GM18861 (cell line): ENCODE results near the gene NRXN3.

ENCODE experiments used
- ATAC-seq: cut with Tn5 transposase; IDR thresholded peaks from one replicate; pipeline ENCODE4 v1.9.1; 2021; ENCODE audit not compliant: unreplicated experiment

Gene NRXN3

DNA sequence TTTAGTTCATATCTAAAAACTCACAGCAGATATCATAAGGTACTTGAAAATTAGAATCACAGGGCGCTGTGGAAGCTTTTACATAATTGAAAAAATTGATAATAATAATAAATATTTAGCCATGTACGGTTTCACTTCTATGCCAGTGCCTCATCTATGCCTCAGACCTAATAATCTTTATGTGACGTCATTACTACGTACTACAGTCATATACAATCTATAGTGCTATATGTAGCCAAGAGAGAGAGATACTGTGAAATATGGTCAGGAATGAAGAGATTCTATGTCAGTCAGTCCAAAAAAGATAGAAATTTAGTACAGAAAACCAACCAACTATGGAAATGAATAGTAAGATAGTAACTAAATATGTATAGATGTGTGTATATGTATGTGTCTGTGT, 1010.5 kb downstream of the NRXN3 start:
- ATAC-seq, result no peak

DNA sequence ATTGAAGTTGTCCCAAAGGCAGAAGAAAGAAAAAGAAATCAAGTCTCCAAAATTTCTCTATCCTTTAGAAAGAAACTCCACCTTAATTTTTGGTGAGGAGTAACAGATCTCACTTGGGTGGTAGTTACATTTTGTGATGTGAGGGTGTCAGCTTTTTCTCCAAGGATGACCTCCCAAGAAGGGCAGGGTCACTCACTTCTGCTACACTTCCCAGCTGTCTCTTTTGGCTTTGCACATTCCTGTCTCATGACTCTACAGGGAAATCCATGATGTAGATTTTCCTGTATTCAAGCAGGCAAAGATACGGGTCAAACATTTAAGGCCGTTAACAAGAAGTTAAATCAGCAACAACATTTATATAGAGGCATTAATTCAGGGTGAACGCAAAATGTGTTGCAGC, 1016.4 kb downstream of the NRXN3 start:
- no peak for ATAC-seq

DNA sequence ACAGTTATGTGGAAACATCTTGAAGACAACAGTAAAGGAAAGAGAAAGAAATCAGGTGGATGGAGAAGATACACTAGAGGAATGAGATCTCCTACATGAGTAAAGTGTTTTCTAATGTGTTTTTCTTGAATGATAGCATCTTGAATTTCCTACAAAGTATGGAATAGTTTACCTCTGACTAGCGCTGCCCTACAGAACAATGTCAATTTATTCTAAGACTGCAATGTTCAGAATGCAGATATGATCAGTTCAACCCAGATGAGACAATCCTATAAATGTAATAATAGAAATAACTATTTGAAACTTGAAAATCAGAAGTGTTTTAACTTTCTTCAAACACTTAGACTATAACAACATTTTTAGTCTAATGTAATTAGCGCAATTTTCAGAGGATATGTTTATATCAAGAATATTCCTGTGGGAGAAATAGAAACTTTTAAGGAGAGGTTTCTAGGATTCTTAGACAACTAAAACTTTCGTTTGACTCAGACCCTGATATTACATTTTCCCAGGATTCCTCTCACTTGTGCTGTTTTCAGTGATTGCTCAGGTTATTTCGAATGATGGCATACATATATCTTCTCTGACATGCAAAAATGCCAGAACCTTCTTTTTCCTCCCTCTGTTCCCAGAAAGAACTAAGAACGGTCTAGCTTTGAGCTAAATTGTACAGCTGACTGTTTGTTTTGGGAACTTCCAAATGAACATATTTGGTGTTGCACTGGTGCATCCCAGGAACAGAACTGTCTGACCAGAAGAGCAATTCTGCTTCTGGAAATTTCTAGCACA, 1023.7 kb downstream of the NRXN3 start:
- ATAC-seq, result no peak

DNA sequence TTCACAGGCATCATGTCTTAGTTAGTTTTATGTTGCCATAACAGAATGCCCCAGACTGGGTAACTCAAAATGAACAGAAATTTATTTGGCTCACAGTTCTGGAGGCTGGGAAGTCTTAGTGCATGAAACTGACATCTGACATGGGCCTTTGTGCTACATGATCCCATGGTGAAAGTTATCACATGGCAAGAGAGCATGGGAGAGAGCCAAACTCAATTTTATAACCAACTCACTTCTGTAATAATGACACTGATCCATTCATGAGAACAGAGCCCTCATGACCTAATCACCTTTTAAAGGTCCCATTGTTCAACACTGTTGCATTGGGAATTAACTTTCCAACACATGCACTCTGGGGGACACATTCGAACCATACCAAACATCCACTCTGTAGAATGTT, 1026.0 kb downstream of the NRXN3 start:
- no peak for ATAC-seq

DNA sequence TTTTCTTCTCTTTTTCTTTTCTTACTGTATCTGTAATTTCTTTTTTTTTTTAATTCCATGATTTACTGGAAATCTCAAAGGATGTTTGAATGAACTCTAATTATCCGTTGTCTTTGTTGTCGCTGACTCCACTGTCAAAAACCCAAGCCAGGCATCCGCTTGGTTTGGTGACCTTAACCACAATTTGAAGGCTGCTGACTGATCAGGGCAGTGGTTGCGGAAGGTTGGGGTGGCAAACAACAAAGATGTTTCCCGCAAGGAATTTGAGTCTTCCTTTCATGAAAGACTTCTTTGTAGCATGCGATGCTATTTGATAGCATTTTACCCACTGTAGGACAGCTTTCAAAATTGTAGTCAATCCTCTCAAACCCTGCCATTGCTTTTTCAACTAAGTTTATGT, 1027.3 kb downstream of the NRXN3 start:
- ATAC-seq, result no peak

DNA sequence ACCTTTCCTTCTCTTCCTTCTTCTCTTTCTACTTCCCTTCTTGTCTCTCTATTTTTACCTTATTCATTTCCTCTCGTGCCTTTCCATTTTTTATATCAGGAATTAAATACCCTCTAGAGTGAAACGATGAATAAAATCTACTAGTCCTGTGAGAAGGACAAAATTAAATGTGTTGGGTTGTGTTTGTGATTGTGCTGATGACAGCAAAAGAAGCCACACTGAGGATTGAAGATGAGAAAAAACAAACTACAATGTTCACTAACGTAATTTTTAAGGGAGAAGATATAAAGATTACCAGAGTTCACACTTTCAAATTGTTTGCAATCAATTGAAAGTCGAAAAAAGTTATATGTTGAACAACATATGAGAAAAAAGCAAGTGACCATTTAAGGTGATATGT, 1029.0 kb downstream of the NRXN3 start:
- no peak for ATAC-seq

DNA sequence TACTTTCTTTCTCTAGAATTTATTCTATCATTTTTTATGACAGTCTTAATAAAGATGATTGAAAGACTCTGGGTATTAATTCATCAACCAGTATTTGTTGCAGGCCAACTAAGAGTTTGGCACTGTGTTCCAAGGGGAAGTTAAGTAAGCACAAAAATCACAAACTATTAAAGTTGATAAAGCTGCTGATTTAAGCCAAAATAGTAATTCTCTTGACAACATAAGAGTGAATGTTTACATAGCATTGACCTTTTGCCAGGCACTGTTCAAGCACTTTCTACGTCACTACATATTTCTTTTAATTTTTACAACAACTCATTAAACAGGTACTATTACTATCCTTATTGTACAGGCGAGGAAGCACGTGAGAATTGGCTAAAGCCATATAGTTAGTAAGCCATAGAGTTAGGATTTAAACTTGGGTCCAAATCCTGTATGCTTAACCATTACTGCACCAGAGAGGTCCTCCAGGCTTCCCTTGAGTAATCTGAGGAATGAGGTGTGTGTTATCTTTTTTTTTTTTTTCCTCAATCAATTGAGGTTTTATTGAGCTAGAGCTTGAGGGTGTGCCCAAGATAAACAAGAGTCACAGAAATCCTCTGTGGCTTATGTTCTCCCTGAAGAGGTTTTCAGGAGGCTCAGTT, 1031.5 kb downstream of the NRXN3 start:
- no peak for ATAC-seq

DNA sequence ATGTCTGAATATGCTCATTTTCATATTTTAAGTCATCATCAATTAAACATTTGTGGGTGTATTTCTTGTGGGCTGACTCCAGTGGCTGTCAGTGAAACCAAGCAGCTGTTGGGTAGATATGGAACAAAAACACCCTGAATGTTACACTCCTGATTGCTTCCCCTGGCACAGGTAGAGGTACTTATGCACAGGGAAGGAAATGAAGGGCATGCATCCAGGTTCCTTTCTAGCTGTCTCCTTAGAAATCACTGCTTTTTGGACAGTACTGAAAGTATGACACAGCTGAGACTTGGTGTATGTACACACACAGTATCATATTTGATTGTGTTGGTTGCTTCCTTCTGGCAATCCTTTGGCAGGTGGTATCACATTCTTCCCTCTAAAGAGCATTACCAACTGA, 1034.4 kb downstream of the NRXN3 start:
- no peak for ATAC-seq

DNA sequence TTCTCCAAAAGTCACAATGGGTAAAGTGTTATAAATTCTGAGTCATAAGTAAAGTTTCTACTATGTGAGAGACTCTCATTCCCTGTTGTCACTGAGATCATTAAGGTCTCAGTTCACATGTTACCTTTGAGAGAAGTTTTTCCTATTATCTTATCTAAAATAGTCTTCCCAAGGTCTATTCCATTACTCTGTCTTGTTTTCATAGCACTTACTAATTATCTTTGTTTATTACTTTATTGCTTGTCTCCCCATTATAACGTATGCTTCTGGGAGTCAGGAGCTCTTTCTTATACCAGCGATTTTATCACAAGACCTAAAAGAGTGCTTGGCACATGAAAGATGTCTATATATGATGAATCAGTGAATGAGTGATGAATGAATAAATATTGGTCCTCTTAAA, 1039.2 kb downstream of the NRXN3 start:
- no peak for ATAC-seq

DNA sequence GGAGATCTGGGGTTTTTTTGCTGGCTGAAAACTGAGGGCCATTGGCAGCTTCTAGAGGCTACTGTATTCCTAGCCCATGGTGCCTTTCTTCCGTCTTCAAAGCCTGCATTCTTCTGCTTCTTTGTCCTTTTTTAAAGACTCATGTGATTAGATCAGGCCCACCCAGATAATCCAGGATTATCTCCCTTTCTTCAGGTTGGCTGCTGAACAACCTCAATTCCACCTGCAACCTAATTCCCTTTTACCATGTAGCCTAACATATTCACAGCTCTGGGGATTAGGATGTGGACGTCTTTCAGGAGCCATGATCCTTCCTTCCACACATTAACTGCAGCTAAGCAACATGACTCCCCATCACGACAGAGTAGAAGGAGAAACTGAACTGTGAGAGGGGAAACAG, 1055.6 kb downstream of the NRXN3 start:
- no peak for ATAC-seq

DNA sequence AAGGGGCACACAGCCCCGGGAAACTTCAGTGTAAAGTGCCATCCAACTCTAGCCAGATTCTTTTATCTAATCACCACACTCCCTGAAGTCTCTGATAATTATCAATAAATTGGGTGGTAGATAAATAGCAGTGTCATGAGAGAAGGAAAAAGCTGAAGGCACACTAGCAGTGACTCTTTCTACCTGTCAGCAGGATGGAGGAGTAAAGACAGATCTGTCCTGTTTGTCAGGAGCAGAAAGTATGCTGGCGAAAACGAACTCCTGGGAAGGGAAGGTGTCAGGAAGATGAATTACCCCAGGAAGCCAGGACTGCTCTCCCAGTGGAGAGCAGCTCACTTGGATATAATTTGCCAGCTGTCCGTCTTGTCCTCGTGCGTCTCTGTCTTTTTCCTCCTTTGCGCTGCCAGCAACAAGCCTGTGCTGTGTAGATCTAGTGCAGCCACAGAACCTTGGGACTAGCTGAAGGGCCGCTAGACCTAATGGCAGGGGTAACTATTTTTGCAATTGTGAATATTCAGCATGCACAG, 1059.3 kb downstream of the NRXN3 start:
- ATAC-seq, result no peak

DNA sequence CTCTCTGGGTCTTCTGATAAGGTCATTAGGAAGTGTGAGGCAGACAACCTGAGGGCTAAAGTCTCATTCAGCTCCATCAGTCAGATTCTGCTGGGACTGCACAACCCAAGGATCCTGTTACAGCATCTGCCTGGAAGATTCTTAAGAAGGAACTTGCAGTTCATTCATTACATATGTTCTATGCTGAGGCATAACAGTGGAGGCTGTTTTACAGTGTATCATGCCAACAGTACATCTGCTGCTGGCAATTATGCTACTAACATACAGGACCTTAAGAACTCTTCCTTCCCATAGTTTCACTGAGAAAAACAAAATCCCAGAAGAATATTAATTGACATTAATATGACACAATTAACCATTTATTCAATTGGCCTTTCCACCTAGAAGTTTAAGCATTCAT, 1072.5 kb downstream of the NRXN3 start:
- ATAC-seq, result no peak

DNA sequence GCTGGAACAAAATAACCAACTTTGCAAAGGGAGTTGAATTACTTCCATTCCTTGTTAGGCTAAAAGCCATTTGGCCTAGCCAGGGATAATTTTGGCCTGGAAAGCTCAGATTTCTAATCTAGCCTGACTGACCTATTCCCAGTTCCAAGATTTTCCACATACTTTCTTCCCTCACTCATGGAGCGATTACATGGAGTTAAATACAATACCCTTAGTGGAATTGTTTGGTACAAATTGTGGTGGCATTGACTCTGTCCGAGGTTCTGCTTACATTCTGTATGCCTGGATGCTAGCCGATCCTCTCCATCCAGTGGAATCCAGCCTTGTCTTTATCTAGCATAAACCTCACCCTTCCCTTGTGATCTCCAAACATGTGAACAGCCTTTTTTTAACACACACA, 1076.0 kb downstream of the NRXN3 start:
- ATAC-seq, result no peak

DNA sequence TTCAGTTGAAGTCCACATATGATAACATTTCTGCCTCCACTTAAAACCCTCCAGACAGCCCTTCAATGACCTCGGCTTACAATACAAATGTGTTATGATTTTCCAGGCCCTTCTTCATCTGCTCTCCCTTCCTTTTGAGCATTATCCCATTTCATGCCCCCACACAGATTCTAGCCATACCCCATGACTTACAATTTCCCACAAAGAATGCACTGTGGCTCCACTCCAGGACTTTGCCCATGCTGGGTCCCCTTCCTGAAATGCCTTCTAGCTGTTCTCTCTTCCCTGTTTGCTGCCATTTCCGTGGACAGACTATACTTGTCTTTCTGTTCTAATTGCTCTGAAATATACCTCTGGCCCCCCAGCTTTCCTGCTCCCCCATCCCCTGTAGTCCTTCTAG, 1078.0 kb downstream of the NRXN3 start:
- no peak for ATAC-seq

DNA sequence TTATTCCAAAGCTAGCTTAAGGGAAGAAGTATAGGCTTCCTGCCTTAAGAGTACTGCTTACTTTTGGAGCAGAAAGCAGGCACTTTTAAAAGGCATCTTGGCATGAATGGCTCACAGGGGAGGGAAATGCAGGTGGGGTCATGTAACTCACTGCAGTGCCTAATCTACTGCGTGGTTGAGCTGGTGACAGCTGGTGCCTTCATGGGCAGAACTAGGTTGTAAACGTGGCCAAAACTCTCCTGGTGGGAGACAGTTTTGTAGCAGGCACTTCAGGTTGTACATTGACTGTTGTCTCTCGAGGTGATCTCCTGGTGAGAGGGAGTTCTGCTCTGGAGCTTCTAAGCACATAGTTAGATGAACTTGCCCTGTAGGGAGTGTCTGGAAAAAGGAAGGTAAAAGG, 1078.6 kb downstream of the NRXN3 start:
- ATAC-seq, result no peak

DNA sequence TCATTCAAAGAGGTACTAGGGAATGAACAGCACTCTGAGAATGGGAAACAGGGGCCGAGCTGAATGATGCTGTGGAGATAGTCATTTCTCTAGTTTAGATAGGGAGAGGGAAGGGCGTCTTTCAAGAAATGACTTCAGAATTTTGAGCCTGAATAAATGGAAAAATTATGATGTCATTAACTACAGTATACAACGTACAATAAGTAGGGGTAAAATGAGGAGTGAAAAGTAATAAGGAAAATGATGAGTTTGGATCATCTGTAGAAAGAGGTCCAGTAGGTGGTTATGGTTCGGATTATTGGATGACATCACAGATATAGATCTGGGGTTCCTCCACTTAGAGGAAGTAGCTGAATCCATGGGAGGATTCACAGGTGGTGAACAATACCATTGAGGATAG, 1081.1 kb downstream of the NRXN3 start:
- no peak for ATAC-seq

DNA sequence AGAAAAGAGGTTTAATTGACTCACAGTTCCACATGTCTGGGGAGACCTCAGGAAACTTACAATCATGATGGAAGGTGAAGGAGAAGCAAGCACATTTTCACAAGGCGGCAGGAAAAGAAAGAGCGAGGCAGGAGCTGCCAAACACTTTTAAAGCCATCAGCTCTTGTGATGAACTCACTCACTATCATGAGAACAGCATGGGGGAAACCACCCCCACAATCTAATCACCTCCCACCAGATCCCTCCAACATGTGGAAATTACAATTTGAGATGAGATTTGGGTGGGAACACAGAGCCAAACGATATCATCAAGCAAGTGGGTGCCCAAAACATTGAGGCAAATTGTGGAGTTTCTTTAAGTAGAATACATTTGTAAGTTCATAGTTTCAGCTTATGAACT, 1083.4 kb downstream of the NRXN3 start:
- ATAC-seq, result no peak

DNA sequence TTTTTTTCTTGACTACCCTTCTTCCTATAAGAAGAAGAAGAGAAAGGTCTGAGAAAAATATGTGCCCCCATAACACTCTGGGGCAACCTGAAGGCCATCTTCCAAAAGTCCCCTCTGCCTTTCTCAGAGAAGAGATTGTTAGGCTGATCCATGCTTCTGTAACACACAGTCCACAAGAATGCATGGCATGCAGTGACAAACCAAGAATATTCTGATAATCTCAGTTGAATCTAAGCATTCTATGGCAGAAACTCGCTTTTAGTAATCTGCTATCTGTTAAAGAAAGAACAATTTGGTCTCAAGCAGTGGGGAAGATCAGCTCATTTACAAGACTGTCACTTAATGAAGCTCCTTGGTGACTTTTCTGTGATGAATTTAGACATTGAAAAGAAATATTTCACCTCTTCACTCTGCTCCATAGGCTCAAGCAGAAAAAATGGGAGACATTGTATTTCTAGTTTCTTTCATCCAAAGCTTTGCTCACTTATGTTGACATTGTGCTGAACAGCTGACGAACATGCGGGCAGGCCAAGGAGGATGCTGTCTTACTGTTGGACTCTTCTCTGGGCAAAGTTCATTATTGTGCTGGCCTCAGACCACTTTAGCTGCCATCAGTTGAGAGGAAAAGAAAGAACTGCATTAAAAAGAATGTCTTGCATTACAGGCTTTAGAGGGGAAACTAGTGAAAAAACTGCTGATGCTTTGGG, 1084.0 kb downstream of the NRXN3 start:
- no peak for ATAC-seq

DNA sequence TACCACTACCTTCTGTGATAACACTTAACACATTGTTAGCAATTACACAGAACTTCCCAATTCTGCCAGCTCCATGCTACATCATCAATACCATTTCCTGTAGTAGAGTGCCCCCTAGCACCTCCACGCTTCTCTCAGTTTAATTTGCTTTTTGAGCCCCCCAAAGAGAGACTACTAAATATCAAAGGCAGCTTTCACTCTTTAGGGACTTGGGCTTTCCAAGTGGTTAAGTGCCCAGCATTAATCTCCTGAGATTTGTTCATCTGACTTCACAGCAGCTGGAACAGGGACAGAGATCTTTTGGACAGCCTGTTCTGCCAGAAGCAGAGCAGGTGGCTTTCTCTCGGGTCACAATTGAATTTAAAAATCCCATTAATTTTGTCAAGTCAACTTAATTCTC, 1086.2 kb downstream of the NRXN3 start:
- ATAC-seq, result no peak

DNA sequence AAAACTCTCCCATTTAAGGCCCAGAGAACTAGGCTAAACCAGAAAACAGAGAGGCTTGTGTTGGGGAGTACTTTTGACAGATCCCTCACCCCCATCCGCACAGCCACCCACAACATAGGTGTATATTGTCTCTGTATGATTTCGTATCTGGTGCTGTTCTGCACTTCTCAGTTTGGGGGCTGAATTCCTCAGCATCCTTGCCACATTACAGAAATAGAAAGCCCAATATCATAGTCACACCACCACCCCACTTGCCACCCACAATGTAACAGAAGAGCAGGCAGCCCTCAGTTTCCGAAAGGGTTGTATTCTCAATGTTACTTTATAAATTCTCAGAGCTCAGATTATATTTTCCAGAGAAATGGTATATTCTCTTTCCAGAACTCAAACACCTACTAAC, 1090.2 kb downstream of the NRXN3 start:
- ATAC-seq, result no peak

DNA sequence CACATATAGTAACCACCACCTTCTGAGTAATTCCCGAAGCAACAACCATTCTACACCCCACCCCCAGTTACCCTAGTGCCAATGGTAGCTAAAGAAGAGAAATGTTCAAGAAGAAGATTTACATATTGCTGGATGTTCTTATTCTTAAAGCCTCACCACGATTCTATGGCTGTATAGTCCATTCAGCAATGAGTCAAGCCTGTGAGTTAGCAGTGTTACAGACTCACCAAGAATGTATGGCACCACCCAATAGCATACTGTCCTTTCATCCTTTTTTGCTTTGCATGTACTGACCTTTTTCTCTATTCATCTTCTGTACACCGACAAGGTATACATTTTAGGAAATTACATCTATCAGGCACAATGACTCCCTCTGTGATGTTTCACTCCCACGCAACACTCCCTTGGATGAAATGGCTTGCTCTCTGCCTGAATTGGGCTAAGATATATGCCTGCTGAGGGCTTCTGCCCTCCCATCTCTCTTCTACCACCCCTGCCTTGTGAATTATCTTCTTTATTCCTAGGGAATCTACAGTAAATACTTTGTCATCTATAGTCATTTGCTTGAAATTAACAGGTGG, 1095.3 kb downstream of the NRXN3 start:
- no peak for ATAC-seq

DNA sequence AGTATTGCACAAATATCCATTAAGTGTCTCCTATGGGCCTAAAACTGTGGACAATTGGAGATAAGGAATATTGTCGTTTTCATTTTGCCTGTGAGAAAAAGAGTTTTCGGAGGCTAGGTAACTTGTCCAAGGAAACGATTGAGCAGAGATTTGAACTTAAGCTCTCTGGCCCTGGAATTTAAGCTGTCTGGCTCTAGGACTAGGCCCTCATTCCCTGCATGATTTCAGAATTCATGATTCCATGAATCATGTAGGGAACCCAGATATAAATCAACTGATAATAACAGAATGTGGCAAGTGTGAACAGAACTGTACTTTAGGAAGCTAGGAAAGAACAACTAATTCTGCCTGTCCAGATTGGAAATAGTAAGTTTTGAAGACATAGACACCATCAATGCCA, 1100.2 kb downstream of the NRXN3 start:
- no peak for ATAC-seq
